ENCODE data around the gene WDR46.
"Not testable (repeated sequence)": the region's sequence is repeated elsewhere in the genome, so short reads cannot be mapped to it uniquely, and the experiment has no call there.

The WDR46 gene

GRCh38 chr6:33285214-33285613 lies 3.8 kb downstream of the WDR46 start:
- not testable (repeated sequence) for DNase-seq

GRCh38 chr6:33280539-33280938 lies 8.5 kb downstream of the WDR46 start:
- no peak for DNase-seq

- peak; percentile 65 for DNase-seq
Observed at GRCh38 chr6:33279971-33280511, 9.0 kb downstream of the WDR46 start.

- no peak for DNase-seq
Observed at GRCh38 chr6:33279257-33279695, 9.8 kb downstream of the WDR46 start.

- no peak for DNase-seq
Observed at GRCh38 chr6:33278810-33279209, 10.2 kb downstream of the WDR46 start.

GRCh38 chr6:33278392-33278741 lies 10.7 kb downstream of the WDR46 start:
- DNase-seq, result no peak

- no peak for DNase-seq
Observed at GRCh38 chr6:33277663-33278391, 11.2 kb downstream of the WDR46 start.

- peak; percentile 71 for DNase-seq
Observed at GRCh38 chr6:33276864-33277662, 12.0 kb downstream of the WDR46 start, which contains the start of gene B3GALT4. Gene B3GALT4, plus strand, starts transcription at chr6:33277123. Its CDS starts 297 bp downstream, at chr6:33277420.

- DNase-seq, result no peak
Observed at GRCh38 chr6:33276581-33276863, 12.5 kb downstream of the WDR46 start.

- not testable (repeated sequence) for DNase-seq
Observed at GRCh38 chr6:33275795-33276580, 13.1 kb downstream of the WDR46 start.

- DNase-seq, result no peak
Observed at GRCh38 chr6:33273924-33274902, 14.8 kb downstream of the WDR46 start.

- no peak for DNase-seq
Observed at GRCh38 chr6:33273129-33273923, 15.7 kb downstream of the WDR46 start.

- DNase-seq, result no peak
Observed at GRCh38 chr6:33272275-33273128, 16.5 kb downstream of the WDR46 start.

GRCh38 chr6:33271468-33272274 lies 17.4 kb downstream of the WDR46 start, which contains the start of the genes RPS18 and VPS52:
Gene RPS18, plus strand, starts transcription at chr6:33272075. Its CDS starts 45 bp downstream, at chr6:33272120.
Gene VPS52, minus strand, starts transcription at chr6:33271876. Its CDS starts 201 bp downstream, at chr6:33271675.
- peak; percentile 97 for DNase-seq

- DNase-seq, result no peak
Observed at GRCh38 chr6:33271117-33271467, 17.9 kb downstream of the WDR46 start.

- no peak for DNase-seq
Observed at GRCh38 chr6:33264015-33264414, 25.0 kb downstream of the WDR46 start.

GRCh38 chr6:33262490-33262889 lies 26.5 kb downstream of the WDR46 start:
- not testable (repeated sequence) for DNase-seq

- no peak for DNase-seq
Observed at GRCh38 chr6:33259032-33259431, 30.0 kb downstream of the WDR46 start.

GRCh38 chr6:33254591-33254990 lies 34.4 kb downstream of the WDR46 start:
- DNase-seq, result no peak
